Gastrocnemius medialis (tissue), 4 donors: ENCODE results near the gene LCN10.

Experiments
- POLR2A ChIP-seq, 2 donors: fragments of 450-650 bp; IDR thresholded peaks; one replicate each; pipeline ENCODE4 v1.6.1; 2017; ENCODE audit warnings: antibody characterized with exemption in 2 of 2, mild to moderate bottlenecking in 2 of 2, moderate library complexity in 2 of 2
- TF ChIP-seq, protein P1 (sequence below), 5 experiments: fragments of 450-650 bp in 3 of 5; fragments of 200-600 bp in 2 of 5; sonication (generic) in 2 of 5; IDR thresholded peaks in 4 of 5; conservative IDR thresholded peaks in 1 of 5; 1 replicate in 4 of 5; 2 replicates in 1 of 5; pipeline ENCODE4 v1.5.1; 2016 to 2019; ENCODE audit warnings: antibody characterized with exemption in 5 of 5, mild to moderate bottlenecking in 3 of 5, moderate library complexity in 3 of 5

DNA sequence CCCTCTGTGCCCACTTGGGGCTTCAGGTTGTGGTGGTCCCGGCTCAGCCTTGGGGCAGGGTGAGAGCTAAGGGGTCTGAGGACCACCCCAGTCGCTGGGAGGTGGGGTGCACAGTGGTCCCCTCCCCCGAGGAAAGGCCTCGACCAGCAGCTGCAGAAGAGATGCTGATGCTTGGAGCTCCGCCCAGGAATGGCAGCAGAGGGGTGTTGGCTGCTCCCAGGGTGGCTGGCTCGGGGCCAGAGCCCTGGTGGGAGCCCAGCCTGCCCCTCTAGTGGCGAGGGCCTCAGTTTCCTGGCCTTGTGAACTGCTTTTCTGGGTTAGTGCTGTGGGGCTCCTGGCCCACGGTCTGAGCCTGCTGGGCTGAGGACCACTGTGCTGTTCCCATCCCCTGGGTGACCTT is 29.2 kb downstream of the LCN10 start:
- TF ChIP-seq, protein P1, sequence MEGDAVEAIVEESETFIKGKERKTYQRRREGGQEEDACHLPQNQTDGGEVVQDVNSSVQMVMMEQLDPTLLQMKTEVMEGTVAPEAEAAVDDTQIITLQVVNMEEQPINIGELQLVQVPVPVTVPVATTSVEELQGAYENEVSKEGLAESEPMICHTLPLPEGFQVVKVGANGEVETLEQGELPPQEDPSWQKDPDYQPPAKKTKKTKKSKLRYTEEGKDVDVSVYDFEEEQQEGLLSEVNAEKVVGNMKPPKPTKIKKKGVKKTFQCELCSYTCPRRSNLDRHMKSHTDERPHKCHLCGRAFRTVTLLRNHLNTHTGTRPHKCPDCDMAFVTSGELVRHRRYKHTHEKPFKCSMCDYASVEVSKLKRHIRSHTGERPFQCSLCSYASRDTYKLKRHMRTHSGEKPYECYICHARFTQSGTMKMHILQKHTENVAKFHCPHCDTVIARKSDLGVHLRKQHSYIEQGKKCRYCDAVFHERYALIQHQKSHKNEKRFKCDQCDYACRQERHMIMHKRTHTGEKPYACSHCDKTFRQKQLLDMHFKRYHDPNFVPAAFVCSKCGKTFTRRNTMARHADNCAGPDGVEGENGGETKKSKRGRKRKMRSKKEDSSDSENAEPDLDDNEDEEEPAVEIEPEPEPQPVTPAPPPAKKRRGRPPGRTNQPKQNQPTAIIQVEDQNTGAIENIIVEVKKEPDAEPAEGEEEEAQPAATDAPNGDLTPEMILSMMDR (IDR thresholded peaks at IDR 0.05 in 4 of 5, conservative IDR thresholded peaks at IDR 0.05 in 1 of 5), result no peak
- no peak for TF ChIP-seq POLR2A (IDR thresholded peaks at IDR 0.05)
